GM23338 (cell line): Measurements from ENCODE around the gene DDX43. TPM values are rescaled to one million over a fixed set of nuclear protein-coding genes. Genes with fewer than 3 reads are reported as not detected.

Source experiments
- ATAC-seq: fragments of 200-7000 bp; cut with Tn5 transposase; 3 replicates; pipeline ENCODE4 v1.9.1; 2020
- DNase-seq: peaks from one replicate; pipeline ENCODE4 v3.0.0-alpha.2; 2015; ENCODE audit warnings: low spot score
- H2AFZ ChIP-seq: fragments of 200-600 bp; sonication (generic); 2 replicates; pipeline ENCODE4 v1.8.0; 2016; ENCODE audit warnings: antibody characterized with exemption, mild to moderate bottlenecking, moderate library complexity
- H3F3A ChIP-seq: fragments of 200-600 bp; sonication (generic); replicated peaks from 2 replicates; pipeline ENCODE4 v1.8.0; 2017; ENCODE audit warnings: antibody characterized with exemption, mixed run types, low read depth
- H3K27ac ChIP-seq: fragments of 200-600 bp; sonication (generic); 2 replicates; pipeline ENCODE4 v1.6.1; 2016; ENCODE audit warnings: low read depth
- H3K27me3 ChIP-seq: fragments of 200-600 bp; sonication (generic); 2 replicates; pipeline ENCODE4 v1.8.0; 2016; ENCODE audit warnings: mild to moderate bottlenecking, mixed run types, moderate library complexity; ENCODE audit not compliant: insufficient read depth
- H3K36me3 ChIP-seq: fragments of 200-600 bp; sonication (generic); 2 replicates; pipeline ENCODE4 v1.8.0; 2016; ENCODE audit warnings: mild to moderate bottlenecking; ENCODE audit not compliant: insufficient read depth
- H3K4me1 ChIP-seq: fragments of 200-600 bp; sonication (generic); 2 replicates; pipeline ENCODE4 v1.8.0; 2016; ENCODE audit warnings: mild to moderate bottlenecking, moderate library complexity; ENCODE audit not compliant: insufficient read depth
- H3K4me2 ChIP-seq: fragments of 200-600 bp; sonication (generic); 2 replicates; pipeline ENCODE4 v1.7.1; 2017; ENCODE audit warnings: mixed run types
- H3K4me3 ChIP-seq: fragments of 200-600 bp; sonication (generic); 2 replicates; pipeline ENCODE4 v1.6.1; 2016; ENCODE audit warnings: mixed run types
- H3K79me2 ChIP-seq: fragments of 200-600 bp; sonication (generic); replicated peaks from 2 replicates; pipeline ENCODE4 v1.8.0; 2017; ENCODE audit warnings: mild to moderate bottlenecking; ENCODE audit not compliant: insufficient read depth
- H3K9me2 ChIP-seq: fragments of 200-600 bp; sonication (generic); 2 replicates; pipeline ENCODE4 v1.8.0; 2017; ENCODE audit not compliant: insufficient read depth
- H4K20me1 ChIP-seq: fragments of 200-600 bp; sonication (generic); replicated peaks from 2 replicates; pipeline ENCODE4 v1.8.0; 2017; ENCODE audit warnings: mild to moderate bottlenecking; ENCODE audit not compliant: insufficient read depth
- H3K27ac Mint-ChIP-seq: 2 replicates; pipeline ENCODE4 v1.8.0; 2020; ENCODE audit warnings: inconsistent platforms, mild to moderate bottlenecking, moderate library complexity, mixed read lengths
- H3K27me3 Mint-ChIP-seq: 3 replicates; pipeline ENCODE4 v1.8.0; 2022; ENCODE audit warnings: low read depth, mild to moderate bottlenecking, moderate library complexity, mixed read lengths, inconsistent platforms; ENCODE audit not compliant: insufficient read depth, poor library complexity
- H3K36me3 Mint-ChIP-seq: 3 replicates; pipeline ENCODE4 v1.8.0; 2021; ENCODE audit warnings: low read depth, mild to moderate bottlenecking, inconsistent platforms, moderate library complexity, mixed read lengths
- H3K4me1 Mint-ChIP-seq: 3 replicates; pipeline ENCODE4 v1.8.0; 2020; ENCODE audit warnings: mild to moderate bottlenecking, inconsistent platforms, mixed read lengths
- H3K4me3 Mint-ChIP-seq: 3 replicates; pipeline ENCODE4 v1.8.0; 2021; ENCODE audit warnings: moderate library complexity, mild to moderate bottlenecking, inconsistent platforms, mixed read lengths
- H3K9me3 Mint-ChIP-seq: 3 replicates; pipeline ENCODE4 v1.8.0; 2020; ENCODE audit warnings: moderate library complexity, mild to moderate bottlenecking, inconsistent platforms, mixed read lengths
- CREB1 ChIP-seq: fragments of 250-450 bp; sonication (Bioruptor Pico); IDR thresholded peaks from 2 replicates; pipeline ENCODE4 v1.5.0; 2020; ENCODE audit warnings: low read depth, mild to moderate bottlenecking, moderate library complexity
- ETS1 ChIP-seq: IDR thresholded peaks from 2 replicates; pipeline ENCODE4 v1.6.1; 2016; ENCODE audit warnings: antibody characterized with exemption
- EZH2 ChIP-seq: fragments of 200-600 bp; sonication (generic); IDR thresholded peaks from one replicate; pipeline ENCODE4 v1.8.0; 2017; ENCODE audit warnings: antibody characterized with exemption, mild to moderate bottlenecking, low read depth; ENCODE audit not compliant: unreplicated experiment
- EZH2phosphoT487 ChIP-seq: fragments of 200-600 bp; sonication (generic); IDR thresholded peaks from one replicate; pipeline ENCODE4 v1.8.1; 2018; ENCODE audit warnings: antibody characterized with exemption; ENCODE audit not compliant: unreplicated experiment
- JUNB ChIP-seq: IDR thresholded peaks from one replicate; pipeline ENCODE4 v1.6.1; 2016; ENCODE audit warnings: antibody characterized with exemption; ENCODE audit not compliant: unreplicated experiment
- NANOG ChIP-seq: IDR thresholded peaks from 2 replicates; pipeline ENCODE4 v1.6.1; 2016; ENCODE audit warnings: antibody characterized with exemption, borderline replicate concordance
- POLR2AphosphoS5 ChIP-seq: IDR thresholded peaks from 2 replicates; pipeline ENCODE4 v1.6.1; 2016; ENCODE audit warnings: antibody characterized with exemption, low read depth
- REST ChIP-seq: IDR thresholded peaks from one replicate; pipeline ENCODE4 v1.6.1; 2018; ENCODE audit warnings: antibody characterized with exemption; ENCODE audit not compliant: unreplicated experiment
- STAT1 ChIP-seq: IDR thresholded peaks from one replicate; pipeline ENCODE4 v1.6.1; 2016; ENCODE audit warnings: antibody characterized with exemption; ENCODE audit not compliant: unreplicated experiment
- ZNF114 ChIP-seq: fragments of 250-450 bp; sonication (Bioruptor Pico); IDR thresholded peaks from 2 replicates; pipeline ENCODE4 v1.5.0; 2020; ENCODE audit warnings: mild to moderate bottlenecking, moderate library complexity
- ZNF331 ChIP-seq: fragments of 250-450 bp; sonication (Bioruptor Pico); IDR thresholded peaks from 2 replicates; pipeline ENCODE4 v1.5.0; 2020; ENCODE audit warnings: low read depth, mild to moderate bottlenecking, moderate library complexity
- ZNF462 ChIP-seq: fragments of 250-450 bp; sonication (Bioruptor Pico); IDR thresholded peaks from 2 replicates; pipeline ENCODE4 v1.5.0; 2020; ENCODE audit warnings: mild to moderate bottlenecking, moderate library complexity
- polyA plus RNA-seq: library from polyadenylated mRNA; unstranded; fragments of >200 nt; fragmentation: Nextera tagmentation; extraction: Ambion mirVana; gene quantifications from 2 replicates; pipeline ENCODE4 v1.2.1, GENCODE V29; 2016
- total RNA-seq: library from RNA; depleted of rRNA; stranded (reverse); fragments of >200 nt; shearing (Covaris generic); gene quantifications from 2 replicates; pipeline ENCODE4 v1.2.3, GENCODE V29; 2014
- TF ChIP-seq, protein P1 (sequence below), 2 experiments: fragments of 200-600 bp in 1 of 2; sonication (generic) in 1 of 2; conservative IDR thresholded peaks; 2 replicates each; pipeline versions ENCODE4 v1.5.1 to v1.6.1; 2016 to 2017; ENCODE audit warnings: antibody characterized with exemption in 2 of 2, low read depth in 2 of 2, mild to moderate bottlenecking in 2 of 2, moderate library complexity in 1 of 2

Gene DDX43
- total and polyA plus RNA-seq, 2 experiments from 2014 or later = 0.49 to 0.60 TPM

DNA sequence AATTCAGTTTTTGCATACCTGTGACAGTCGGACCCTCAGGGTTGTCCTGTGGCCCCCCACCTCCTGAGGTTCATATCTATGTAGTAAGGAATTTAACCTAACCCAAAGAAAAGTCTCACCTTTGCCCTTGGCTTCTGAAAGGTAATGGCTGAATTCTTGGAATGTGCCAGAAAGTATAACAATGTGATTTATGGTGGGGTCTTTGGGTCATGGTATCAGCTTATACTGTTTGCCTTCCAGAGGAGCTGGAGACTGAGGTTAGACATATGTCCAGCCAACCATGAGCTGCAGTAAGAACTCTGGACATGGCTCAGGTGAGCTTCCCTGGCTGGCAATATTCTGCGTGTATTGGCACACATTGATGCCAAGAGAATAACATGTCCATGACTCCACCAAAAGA is 26.9 kb downstream of the DDX43 start:
- no peaks in the 10 kb centered on the region for H3K4me1 ChIP-seq
- no peak for TF ChIP-seq ZNF114
- no peak for TF ChIP-seq ETS1
- TF ChIP-seq STAT1 = no peak
- no peak for TF ChIP-seq ZNF331 (CRISPR knock-in tag)
- no peak for TF ChIP-seq NANOG
- no peak for TF ChIP-seq ZNF462 (CRISPR knock-in tag)
- TF ChIP-seq JUNB = no peak
- no peak for TF ChIP-seq CREB1 (CRISPR knock-in tag)
- TF ChIP-seq, protein P1, sequence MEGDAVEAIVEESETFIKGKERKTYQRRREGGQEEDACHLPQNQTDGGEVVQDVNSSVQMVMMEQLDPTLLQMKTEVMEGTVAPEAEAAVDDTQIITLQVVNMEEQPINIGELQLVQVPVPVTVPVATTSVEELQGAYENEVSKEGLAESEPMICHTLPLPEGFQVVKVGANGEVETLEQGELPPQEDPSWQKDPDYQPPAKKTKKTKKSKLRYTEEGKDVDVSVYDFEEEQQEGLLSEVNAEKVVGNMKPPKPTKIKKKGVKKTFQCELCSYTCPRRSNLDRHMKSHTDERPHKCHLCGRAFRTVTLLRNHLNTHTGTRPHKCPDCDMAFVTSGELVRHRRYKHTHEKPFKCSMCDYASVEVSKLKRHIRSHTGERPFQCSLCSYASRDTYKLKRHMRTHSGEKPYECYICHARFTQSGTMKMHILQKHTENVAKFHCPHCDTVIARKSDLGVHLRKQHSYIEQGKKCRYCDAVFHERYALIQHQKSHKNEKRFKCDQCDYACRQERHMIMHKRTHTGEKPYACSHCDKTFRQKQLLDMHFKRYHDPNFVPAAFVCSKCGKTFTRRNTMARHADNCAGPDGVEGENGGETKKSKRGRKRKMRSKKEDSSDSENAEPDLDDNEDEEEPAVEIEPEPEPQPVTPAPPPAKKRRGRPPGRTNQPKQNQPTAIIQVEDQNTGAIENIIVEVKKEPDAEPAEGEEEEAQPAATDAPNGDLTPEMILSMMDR (conservative IDR thresholded peaks at IDR 0.05; ENCODE audit: low read depth in 2 of 2) = no peak
- no peak for TF ChIP-seq REST
- no peak for TF ChIP-seq POLR2AphosphoS5
- TF ChIP-seq EZH2 = no peak
- TF ChIP-seq EZH2phosphoT487 = no peak
- no peak overlapping the region for H3K27ac ChIP-seq
- H2AFZ ChIP-seq = no peak overlapping the region
- ATAC-seq = no peak
- no peak overlapping the region for H3K4me3 Mint-ChIP-seq
- no peak overlapping the region for H3K27ac Mint-ChIP-seq
- no peaks in the 10 kb centered on the region for H3K27me3 ChIP-seq
- H3K4me2 ChIP-seq = no peak overlapping the region
- no peaks in the 10 kb centered on the region for H3K79me2 ChIP-seq
- no peaks in the 10 kb centered on the region for H4K20me1 ChIP-seq
- H3F3A ChIP-seq = peaks cover under 1% of the 10 kb centered on the region; the same call in 1 of the 2 replicates
- no peak for DNase-seq
- H3K9me2 ChIP-seq = no peaks in the 10 kb centered on the region
- H3K36me3 Mint-ChIP-seq = peaks cover 13% of the 10 kb centered on the region; the same call in 2 of the 3 replicates
- peaks cover 8% of the 10 kb centered on the region; the same call in 1 of the 2 replicates for H3K36me3 ChIP-seq
- H3K4me3 ChIP-seq = no peak overlapping the region
- H3K4me1 Mint-ChIP-seq = no peaks in the 10 kb centered on the region
- no peaks in the 10 kb centered on the region for H3K9me3 Mint-ChIP-seq
- no peaks in the 10 kb centered on the region for H3K27me3 Mint-ChIP-seq
